ENCODE measurements around the gene OR2M5. TPM values are rescaled to one million over a fixed set of nuclear protein-coding genes. Genes with fewer than 3 reads are reported as not detected.

The OR2M5 gene
- total and polyA plus RNA-seq, 2 of the 8 experiments (the other 6 are each of a cell fraction or from before 2014, with no cell fraction given) = not detected

DNA sequence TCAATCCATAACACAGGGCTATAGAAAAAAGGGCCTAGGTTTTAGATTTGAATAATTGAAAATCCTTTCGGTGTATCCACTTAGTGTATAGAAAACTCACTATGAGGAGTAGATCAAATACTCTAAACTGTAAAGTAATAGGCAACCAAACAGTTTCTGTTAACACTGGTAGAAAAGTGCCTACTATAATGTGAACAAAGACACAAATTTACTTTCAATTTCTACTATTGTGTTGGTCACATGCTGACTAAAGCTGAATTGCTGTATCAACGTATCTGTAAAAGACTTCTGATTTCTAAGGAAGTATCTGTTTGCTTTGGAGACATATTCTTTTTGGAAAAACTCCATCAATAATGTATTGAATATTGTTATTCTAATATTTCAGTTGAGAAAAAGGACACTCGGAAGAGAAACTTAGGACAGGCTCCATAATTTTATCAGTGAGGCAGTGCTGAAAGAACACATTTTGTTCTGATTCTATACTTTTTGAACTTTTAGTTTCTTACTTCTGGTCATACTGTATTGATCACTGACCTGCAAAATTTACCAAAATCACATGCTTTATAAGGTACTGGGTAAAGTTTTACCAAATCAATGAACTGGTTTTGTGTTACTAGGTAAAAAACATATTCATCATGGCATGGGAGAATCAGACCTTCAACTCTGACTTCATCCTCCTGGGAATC, at the start of gene OR2M5 (continued):
- TF ChIP-seq, protein P1, sequence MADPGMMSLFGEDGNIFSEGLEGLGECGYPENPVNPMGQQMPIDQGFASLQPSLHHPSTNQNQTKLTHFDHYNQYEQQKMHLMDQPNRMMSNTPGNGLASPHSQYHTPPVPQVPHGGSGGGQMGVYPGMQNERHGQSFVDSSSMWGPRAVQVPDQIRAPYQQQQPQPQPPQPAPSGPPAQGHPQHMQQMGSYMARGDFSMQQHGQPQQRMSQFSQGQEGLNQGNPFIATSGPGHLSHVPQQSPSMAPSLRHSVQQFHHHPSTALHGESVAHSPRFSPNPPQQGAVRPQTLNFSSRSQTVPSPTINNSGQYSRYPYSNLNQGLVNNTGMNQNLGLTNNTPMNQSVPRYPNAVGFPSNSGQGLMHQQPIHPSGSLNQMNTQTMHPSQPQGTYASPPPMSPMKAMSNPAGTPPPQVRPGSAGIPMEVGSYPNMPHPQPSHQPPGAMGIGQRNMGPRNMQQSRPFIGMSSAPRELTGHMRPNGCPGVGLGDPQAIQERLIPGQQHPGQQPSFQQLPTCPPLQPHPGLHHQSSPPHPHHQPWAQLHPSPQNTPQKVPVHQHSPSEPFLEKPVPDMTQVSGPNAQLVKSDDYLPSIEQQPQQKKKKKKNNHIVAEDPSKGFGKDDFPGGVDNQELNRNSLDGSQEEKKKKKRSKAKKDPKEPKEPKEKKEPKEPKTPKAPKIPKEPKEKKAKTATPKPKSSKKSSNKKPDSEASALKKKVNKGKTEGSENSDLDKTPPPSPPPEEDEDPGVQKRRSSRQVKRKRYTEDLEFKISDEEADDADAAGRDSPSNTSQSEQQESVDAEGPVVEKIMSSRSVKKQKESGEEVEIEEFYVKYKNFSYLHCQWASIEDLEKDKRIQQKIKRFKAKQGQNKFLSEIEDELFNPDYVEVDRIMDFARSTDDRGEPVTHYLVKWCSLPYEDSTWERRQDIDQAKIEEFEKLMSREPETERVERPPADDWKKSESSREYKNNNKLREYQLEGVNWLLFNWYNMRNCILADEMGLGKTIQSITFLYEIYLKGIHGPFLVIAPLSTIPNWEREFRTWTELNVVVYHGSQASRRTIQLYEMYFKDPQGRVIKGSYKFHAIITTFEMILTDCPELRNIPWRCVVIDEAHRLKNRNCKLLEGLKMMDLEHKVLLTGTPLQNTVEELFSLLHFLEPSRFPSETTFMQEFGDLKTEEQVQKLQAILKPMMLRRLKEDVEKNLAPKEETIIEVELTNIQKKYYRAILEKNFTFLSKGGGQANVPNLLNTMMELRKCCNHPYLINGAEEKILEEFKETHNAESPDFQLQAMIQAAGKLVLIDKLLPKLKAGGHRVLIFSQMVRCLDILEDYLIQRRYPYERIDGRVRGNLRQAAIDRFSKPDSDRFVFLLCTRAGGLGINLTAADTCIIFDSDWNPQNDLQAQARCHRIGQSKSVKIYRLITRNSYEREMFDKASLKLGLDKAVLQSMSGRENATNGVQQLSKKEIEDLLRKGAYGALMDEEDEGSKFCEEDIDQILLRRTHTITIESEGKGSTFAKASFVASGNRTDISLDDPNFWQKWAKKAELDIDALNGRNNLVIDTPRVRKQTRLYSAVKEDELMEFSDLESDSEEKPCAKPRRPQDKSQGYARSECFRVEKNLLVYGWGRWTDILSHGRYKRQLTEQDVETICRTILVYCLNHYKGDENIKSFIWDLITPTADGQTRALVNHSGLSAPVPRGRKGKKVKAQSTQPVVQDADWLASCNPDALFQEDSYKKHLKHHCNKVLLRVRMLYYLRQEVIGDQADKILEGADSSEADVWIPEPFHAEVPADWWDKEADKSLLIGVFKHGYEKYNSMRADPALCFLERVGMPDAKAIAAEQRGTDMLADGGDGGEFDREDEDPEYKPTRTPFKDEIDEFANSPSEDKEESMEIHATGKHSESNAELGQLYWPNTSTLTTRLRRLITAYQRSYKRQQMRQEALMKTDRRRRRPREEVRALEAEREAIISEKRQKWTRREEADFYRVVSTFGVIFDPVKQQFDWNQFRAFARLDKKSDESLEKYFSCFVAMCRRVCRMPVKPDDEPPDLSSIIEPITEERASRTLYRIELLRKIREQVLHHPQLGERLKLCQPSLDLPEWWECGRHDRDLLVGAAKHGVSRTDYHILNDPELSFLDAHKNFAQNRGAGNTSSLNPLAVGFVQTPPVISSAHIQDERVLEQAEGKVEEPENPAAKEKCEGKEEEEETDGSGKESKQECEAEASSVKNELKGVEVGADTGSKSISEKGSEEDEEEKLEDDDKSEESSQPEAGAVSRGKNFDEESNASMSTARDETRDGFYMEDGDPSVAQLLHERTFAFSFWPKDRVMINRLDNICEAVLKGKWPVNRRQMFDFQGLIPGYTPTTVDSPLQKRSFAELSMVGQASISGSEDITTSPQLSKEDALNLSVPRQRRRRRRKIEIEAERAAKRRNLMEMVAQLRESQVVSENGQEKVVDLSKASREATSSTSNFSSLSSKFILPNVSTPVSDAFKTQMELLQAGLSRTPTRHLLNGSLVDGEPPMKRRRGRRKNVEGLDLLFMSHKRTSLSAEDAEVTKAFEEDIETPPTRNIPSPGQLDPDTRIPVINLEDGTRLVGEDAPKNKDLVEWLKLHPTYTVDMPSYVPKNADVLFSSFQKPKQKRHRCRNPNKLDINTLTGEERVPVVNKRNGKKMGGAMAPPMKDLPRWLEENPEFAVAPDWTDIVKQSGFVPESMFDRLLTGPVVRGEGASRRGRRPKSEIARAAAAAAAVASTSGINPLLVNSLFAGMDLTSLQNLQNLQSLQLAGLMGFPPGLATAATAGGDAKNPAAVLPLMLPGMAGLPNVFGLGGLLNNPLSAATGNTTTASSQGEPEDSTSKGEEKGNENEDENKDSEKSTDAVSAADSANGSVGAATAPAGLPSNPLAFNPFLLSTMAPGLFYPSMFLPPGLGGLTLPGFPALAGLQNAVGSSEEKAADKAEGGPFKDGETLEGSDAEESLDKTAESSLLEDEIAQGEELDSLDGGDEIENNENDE (IDR thresholded peaks at IDR 0.05; ENCODE audit: insufficient replicate concordance, low read length) = no peak
